GM18505 (cell line): ENCODE data around the gene RHEX.
A peak's percentile ranks its signal among the peaks of the same experiment; 100 is the strongest.
"Not testable (repeated sequence)": the region's sequence is repeated elsewhere in the genome, so short reads cannot be mapped to it uniquely, and the experiment has no call there.

Source experiments
- ATAC-seq: cut with Tn5 transposase; IDR thresholded peaks from one replicate; pipeline ENCODE4 v1.9.1; 2021; ENCODE audit not compliant: unreplicated experiment
- POLR2A ChIP-seq: IDR thresholded peaks from 4 replicates; pipeline ENCODE4 v1.6.1; 2011; ENCODE audit warnings: borderline replicate concordance; ENCODE audit not compliant: insufficient read depth, insufficient read length; ENCODE audit errors: extremely low read depth

Gene RHEX

GRCh38 chr1:206037581-206037980 lies 15.4 kb upstream of the RHEX start:
- ATAC-seq = no peak
- no peak for TF ChIP-seq POLR2A

DNA sequence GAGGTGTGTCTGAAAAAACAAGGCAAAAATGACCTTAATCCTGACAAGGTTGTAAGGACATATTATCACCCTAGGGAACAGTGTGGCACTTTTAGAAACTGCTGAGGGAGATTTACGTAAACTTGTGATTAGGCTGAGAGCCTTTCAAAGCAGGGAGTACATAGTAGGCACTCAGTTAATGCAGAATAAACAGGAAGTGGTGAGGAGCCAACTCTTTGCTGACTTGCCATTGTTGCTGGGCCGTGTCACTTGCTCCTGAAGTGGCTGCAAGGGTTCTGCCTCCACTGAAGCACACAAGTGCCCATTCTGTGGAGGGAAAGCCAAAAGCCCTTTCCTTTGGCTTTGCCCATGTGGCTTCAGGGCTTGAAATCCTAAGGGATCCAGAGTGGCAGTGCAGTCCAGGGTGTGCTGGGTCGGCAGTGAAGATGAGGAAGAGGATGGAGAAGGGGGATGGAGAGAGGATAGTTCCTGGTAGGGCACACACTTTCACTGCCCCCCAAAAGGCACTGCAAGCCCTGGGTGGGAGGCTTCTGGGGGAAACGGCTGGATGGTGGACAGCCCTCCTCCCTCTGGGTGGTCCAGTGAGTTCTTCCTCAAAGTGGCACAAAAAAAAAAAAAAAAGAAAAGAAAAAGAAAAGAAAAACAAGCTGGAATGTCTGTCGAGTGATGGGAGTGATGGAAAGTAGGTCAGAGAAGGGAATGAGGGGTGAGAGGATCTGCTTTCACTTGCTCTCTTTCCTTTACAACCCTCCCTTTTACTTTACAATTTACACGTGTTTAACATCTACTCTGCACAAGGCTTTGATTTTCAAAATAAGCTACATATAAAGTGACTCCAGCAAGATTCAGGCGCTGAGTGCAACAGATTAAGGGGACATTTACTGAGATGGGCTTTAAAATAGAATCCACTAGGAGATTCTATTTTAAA lies 13.7 kb upstream of the RHEX start:
- no peak for ATAC-seq
- no peak for TF ChIP-seq POLR2A

- no peak for TF ChIP-seq POLR2A
- ATAC-seq = no peak
These were observed 12.6 kb upstream of the RHEX start for GRCh38 chr1:206040328-206040727.

DNA sequence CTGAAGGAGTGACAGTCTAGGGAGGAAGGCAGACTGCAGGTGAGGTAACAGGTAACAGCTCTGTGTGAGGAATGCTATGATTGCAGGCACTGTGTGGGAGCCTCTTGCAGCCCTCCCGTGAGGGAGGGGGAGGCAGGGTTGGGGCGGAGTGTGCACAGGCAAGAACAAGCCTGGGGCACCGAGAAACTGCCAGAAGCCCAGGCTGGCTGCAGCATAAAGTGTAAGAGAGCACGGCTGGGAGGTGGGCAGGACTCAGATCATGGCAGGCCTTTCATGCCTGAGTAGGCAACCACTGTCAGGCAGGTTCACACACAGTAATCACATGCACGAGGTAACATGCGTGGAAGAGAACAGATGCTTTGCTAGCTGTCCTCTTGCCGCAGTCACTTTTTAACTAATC lies 11.3 kb upstream of the RHEX start:
- no peak for TF ChIP-seq POLR2A
- no peak for ATAC-seq

DNA sequence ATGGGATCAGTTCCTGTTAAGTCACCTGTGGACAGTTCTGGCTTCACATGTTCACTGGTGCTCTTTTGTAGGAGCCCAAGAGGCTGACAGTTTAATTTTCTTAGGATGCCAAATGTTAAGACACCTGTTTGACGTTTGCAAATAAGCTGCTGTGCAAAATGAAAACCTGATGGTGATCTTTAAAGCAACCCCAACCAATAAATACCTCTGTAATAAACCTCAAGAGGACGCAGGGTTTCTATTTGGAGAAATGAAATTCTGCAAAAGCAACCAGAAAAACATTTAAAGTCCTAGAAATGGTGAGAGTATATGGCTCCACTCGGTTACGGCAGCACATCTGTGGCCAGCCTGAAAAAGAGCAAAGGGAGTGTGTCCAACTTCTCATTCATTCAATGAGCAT lies 5.7 kb upstream of the RHEX start:
- TF ChIP-seq POLR2A = no peak
- ATAC-seq = no peak

- TF ChIP-seq POLR2A = no peak
- ATAC-seq = no peak
These were observed 4.4 kb upstream of the RHEX start for GRCh38 chr1:206048582-206048981.

- TF ChIP-seq POLR2A = no peak
- ATAC-seq = peak; percentile 36
These were observed 3.7 kb upstream of the RHEX start for GRCh38 chr1:206049293-206049692.

- no peak for TF ChIP-seq POLR2A
- no peak for ATAC-seq
These were observed 2.9 kb upstream of the RHEX start for GRCh38 chr1:206049919-206050600.

- TF ChIP-seq POLR2A = peak; percentile 41
- peak; percentile 85 for ATAC-seq
These were observed 2.2 kb upstream of the RHEX start for GRCh38 chr1:206050655-206051235.

- ATAC-seq = not testable (repeated sequence)
These were observed 625 bp upstream of the RHEX start for GRCh38 chr1:206052231-206052865.

DNA sequence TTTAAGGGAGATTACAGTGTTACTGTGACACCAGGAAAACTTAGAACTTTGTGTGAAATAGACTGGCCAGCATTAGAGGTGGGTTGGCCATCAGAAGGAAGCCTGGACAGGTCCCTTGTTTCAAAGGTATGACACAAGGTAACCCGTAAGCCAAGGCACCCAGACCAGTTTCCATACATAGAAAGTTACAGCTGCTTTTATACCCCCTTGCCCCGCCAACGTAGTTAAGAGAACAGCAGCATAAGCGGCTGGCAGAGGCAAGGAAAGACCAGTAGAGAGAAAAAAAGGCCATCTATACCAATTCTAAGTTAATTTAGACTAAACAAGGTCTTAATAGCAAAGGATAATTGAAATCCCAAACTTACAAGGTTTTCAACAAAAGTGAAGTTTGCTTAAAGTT lies 643 bp downstream of the RHEX start:
- ATAC-seq = not testable (repeated sequence)

GRCh38 chr1:206055069-206055625 lies 2.2 kb downstream of the RHEX start:
- ATAC-seq = not testable (repeated sequence)

- not testable (repeated sequence) for ATAC-seq
These were observed 2.8 kb downstream of the RHEX start for GRCh38 chr1:206055639-206056323.

DNA sequence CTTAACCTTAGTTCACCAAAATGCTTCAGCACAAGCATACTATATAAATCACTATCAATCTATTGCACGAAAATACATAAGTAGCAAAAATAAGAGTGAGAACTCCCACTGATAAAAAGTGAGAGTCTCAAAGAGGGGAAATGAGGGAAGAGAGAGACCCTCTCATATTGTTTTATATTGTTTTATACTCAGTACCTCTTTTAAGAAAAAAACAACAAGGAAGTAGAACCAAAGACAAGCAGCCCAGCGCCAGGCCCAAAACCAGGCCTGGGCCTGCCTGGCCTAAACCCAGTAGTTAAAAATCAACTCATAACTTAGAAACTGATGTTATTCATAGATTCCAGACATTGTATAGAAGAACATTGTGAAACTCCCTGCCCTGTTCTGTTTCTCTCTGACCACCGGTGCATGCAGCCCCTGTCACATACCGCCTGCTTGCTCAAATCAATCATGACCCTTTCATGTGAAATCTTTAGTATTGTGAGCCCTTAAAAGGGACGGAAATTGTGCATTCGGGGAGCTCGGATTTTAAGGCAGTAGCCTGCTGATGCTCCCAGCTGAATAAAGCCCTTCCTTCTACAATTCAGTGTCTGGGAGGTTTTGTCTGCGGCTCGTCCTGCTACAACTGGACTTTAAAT lies 5.4 kb downstream of the RHEX start:
- not testable (repeated sequence) for ATAC-seq
